ENCODE results near the gene PCCA. TPM values are rescaled to one million over a fixed set of nuclear protein-coding genes. Genes with fewer than 3 reads are reported as not detected.

The PCCA gene
- polyA plus RNA-seq, 2 of the 4 experiments (the other 2 are of a cell fraction): 13.2 to 13.7 TPM

GRCh38 chr13:100302391-100302790, 213.5 kb downstream of the PCCA start:
- no peak for FAIRE-seq

DNA sequence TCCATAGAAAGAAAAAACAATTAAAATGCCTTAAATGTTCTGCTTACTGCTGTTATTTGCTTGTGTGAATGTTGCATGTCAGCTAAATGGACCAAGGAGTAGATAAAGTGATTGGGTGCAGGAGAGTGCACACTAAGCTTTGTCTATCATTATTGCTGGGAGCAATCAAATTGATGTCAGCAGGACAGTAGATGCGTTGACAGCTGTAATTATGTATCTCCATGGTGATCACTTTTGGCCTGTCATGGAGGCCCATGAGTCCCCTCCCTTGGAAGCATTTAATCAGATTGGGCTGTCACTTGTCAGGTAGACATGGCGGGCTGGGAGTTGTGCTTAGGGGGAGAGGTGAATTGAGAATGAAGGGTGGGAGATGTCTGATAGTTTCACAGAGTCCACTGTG, 215.3 kb downstream of the PCCA start:
- Histone ChIP-seq H3K27ac (no peak overlapping the region), H3K4me2 (no peak overlapping the region), H3K9me3 (no peaks in the 10 kb centered on the region), H3K4me3 (no peak overlapping the region), H3K4me1 (no peaks in the 10 kb centered on the region)
- ATAC-seq (no peak), FAIRE-seq (no peak), DNase-seq (ENCODE audit: low read depth in 1 of 2, low spot score in 1 of 2) (no peak)
- ChIA-PET CTCF (no interaction called here), POLR2A (no interaction called here)
- no peak for TF ChIP-seq ZSCAN20 (CRISPR knock-in tag; IDR thresholded peaks at IDR 0.05)
- TF ChIP-seq KDM1A (IDR thresholded peaks at IDR 0.05; ENCODE audit: low read depth): no peak
- no peak for TF ChIP-seq FOSL2 (IDR thresholded peaks at IDR 0.05)
- TF ChIP-seq FOSL2 (CRISPR knock-in tag; IDR thresholded peaks at IDR 0.05): no peak
- TF ChIP-seq MAZ (IDR thresholded peaks at IDR 0.05; ENCODE audit: borderline replicate concordance, low read depth, low read length): no peak
- 87% methylated on average over 2 of the region's 2 CpGs for WGBS (ENCODE audit: missing lambda C conversion rate)

More at GRCh38 chr13:100302391-100302790, 213.5 kb downstream of the PCCA start:
- ATAC-seq (no peak), DNase-seq (ENCODE audit: low read depth in 1 of 2, low spot score in 1 of 2) (no peak)
- no peak overlapping the region for H3K27ac ChIP-seq
- no peak overlapping the region for H3K4me2 ChIP-seq
- no peak overlapping the region for H3K4me3 ChIP-seq
- H3K9me3 ChIP-seq: no peaks in the 10 kb centered on the region
- H3K4me1 ChIP-seq: no peaks in the 10 kb centered on the region
- ChIA-PET CTCF (no interaction called here), POLR2A (no interaction called here)
- TF ChIP-seq GATA3 (IDR thresholded peaks at IDR 0.05; ENCODE audit: borderline replicate concordance) (no peak), ZC3H11A (IDR thresholded peaks at IDR 0.05) (no peak), CBX8 (IDR thresholded peaks at IDR 0.05) (no peak), SREBF2 (IDR thresholded peaks at IDR 0.05) (no peak), JUN (IDR thresholded peaks at IDR 0.05) (no peak), ZSCAN20 (CRISPR knock-in tag; IDR thresholded peaks at IDR 0.05) (no peak), ESRRA (IDR thresholded peaks at IDR 0.05; ENCODE audit: borderline replicate concordance, low read length) (no peak), MYC (IDR thresholded peaks at IDR 0.05; ENCODE audit: borderline replicate concordance, low read length) (no peak), FOXS1 (CRISPR knock-in tag; IDR thresholded peaks at IDR 0.05) (no peak), NR3C1 (IDR thresholded peaks at IDR 0.05) (no peak), ZFP36 (IDR thresholded peaks at IDR 0.05; ENCODE audit: borderline replicate concordance, partially characterized antibody) (no peak)
- TF ChIP-seq, protein P1, sequence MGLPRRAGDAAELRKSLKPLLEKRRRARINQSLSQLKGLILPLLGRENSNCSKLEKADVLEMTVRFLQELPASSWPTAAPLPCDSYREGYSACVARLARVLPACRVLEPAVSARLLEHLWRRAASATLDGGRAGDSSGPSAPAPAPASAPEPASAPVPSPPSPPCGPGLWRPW (IDR thresholded peaks at IDR 0.05): no peak
- TF ChIP-seq, protein P2, sequence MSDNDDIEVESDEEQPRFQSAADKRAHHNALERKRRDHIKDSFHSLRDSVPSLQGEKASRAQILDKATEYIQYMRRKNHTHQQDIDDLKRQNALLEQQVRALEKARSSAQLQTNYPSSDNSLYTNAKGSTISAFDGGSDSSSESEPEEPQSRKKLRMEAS (IDR thresholded peaks at IDR 0.05): no peak
- WGBS (ENCODE audit: missing lambda C conversion rate): 94% methylated on average over 2 of the region's 2 CpGs

- ChIA-PET POLR2A (no interaction called here), CTCF (no interaction called here)
- Histone ChIP-seq H3K4me2 (no peak overlapping the region), H3K9me3 (no peaks in the 10 kb centered on the region), H3K27ac (no peak overlapping the region), H3K4me3 (no peak overlapping the region), H3K4me1 (no peaks in the 10 kb centered on the region)
- TF ChIP-seq FOSL2 (IDR thresholded peaks at IDR 0.05) (no peak), FOSL2 (CRISPR knock-in tag; IDR thresholded peaks at IDR 0.05) (no peak), ATOH8 (CRISPR knock-in tag; IDR thresholded peaks at IDR 0.05; ENCODE audit: low read depth) (no peak), FOXS1 (CRISPR knock-in tag; IDR thresholded peaks at IDR 0.05) (no peak), ZFP36 (IDR thresholded peaks at IDR 0.05; ENCODE audit: borderline replicate concordance, partially characterized antibody) (no peak)
- FAIRE-seq: peak; percentile 7
- no peak for DNase-seq (ENCODE audit: low read depth in 1 of 2, low spot score in 1 of 2)
- ATAC-seq: no peak
- 85% methylated on average over 2 of the region's 2 CpGs for WGBS (ENCODE audit: missing lambda C conversion rate)
These were observed 216.5 kb downstream of the PCCA start for GRCh38 chr13:100305398-100305797.

GRCh38 chr13:100306030-100306429, 217.1 kb downstream of the PCCA start:
- Histone ChIP-seq H3K4me2 (no peak overlapping the region), H3K4me3 (no peak overlapping the region), H3K27ac (no peak overlapping the region), H3K9me3 (no peaks in the 10 kb centered on the region), H3K4me1 (no peaks in the 10 kb centered on the region)
- DNase-seq (ENCODE audit: low read depth in 1 of 2, low spot score in 1 of 2) (no peak), ATAC-seq (no peak), FAIRE-seq (no peak)
- CTCF ChIA-PET: no interaction called here
- 95% methylated on average over 4 of the region's 4 CpGs for WGBS (ENCODE audit: missing lambda C conversion rate)
- TF ChIP-seq CBX2 (IDR thresholded peaks at IDR 0.05; ENCODE audit: borderline replicate concordance, low read depth): no peak
- no peak for TF ChIP-seq CHD2 (IDR thresholded peaks at IDR 0.05; ENCODE audit: low read length, partially characterized antibody)
- no peak for TF ChIP-seq E2F6 (IDR thresholded peaks at IDR 0.05; ENCODE audit: borderline replicate concordance, low read depth)
- TF ChIP-seq JUN (IDR thresholded peaks at IDR 0.05): no peak
- TF ChIP-seq RNF2 (IDR thresholded peaks at IDR 0.05; ENCODE audit: borderline replicate concordance, low read depth): no peak
- TF ChIP-seq, protein P3, sequence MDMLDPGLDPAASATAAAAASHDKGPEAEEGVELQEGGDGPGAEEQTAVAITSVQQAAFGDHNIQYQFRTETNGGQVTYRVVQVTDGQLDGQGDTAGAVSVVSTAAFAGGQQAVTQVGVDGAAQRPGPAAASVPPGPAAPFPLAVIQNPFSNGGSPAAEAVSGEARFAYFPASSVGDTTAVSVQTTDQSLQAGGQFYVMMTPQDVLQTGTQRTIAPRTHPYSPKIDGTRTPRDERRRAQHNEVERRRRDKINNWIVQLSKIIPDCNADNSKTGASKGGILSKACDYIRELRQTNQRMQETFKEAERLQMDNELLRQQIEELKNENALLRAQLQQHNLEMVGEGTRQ (IDR thresholded peaks at IDR 0.05): no peak
- no peak for TF ChIP-seq RARB (CRISPR knock-in tag; IDR thresholded peaks at IDR 0.05)
- TF ChIP-seq PHF8 (IDR thresholded peaks at IDR 0.05; ENCODE audit: borderline replicate concordance, low read depth): no peak
- POLR2A ChIA-PET: no interaction called here

All from A549 (cell line).